Thyroid gland (tissue), 4 donors: ENCODE results near the gene ARID3A.

Experiments used
- POLR2A ChIP-seq, 2 donors: fragments of 450-650 bp; IDR thresholded peaks; one replicate each; pipeline ENCODE4 v1.6.1; 2017; ENCODE audit warnings: antibody characterized with exemption in 2 of 2, mild to moderate bottlenecking in 2 of 2, moderate library complexity in 1 of 2
- TF ChIP-seq, protein P1 (sequence below), 6 experiments: fragments of 200-600 bp in 3 of 6; fragments of 450-650 bp in 3 of 6; sonication (generic) in 3 of 6; IDR thresholded peaks; one replicate each; pipeline ENCODE4 v1.5.1; 2016 to 2019; ENCODE audit warnings: antibody characterized with exemption in 6 of 6, mild to moderate bottlenecking in 2 of 6, inconsistent platforms in 1 of 6, moderate library complexity in 1 of 6

DNA sequence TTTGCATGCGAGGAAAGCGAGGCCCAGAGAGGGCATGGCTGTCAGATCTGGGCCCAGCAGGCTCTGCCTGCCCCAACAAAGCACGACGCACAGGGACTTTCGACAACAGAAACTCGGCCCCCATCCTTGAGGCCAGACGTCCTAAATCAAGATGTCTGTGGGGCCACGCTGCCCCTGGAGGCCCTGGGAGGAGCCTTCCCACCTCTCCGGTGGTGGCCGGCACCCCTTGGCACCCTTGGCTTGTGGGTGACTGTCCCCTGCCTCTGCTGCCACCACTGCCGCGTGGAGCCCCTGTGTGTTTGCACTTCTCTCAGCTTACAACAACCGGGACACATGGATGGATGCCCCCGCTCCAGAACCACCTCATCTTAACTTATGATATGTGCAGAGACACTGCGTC, 62.7 kb downstream of the ARID3A start:
- TF ChIP-seq POLR2A (IDR thresholded peaks at IDR 0.05), result no peak
- TF ChIP-seq, protein P1, sequence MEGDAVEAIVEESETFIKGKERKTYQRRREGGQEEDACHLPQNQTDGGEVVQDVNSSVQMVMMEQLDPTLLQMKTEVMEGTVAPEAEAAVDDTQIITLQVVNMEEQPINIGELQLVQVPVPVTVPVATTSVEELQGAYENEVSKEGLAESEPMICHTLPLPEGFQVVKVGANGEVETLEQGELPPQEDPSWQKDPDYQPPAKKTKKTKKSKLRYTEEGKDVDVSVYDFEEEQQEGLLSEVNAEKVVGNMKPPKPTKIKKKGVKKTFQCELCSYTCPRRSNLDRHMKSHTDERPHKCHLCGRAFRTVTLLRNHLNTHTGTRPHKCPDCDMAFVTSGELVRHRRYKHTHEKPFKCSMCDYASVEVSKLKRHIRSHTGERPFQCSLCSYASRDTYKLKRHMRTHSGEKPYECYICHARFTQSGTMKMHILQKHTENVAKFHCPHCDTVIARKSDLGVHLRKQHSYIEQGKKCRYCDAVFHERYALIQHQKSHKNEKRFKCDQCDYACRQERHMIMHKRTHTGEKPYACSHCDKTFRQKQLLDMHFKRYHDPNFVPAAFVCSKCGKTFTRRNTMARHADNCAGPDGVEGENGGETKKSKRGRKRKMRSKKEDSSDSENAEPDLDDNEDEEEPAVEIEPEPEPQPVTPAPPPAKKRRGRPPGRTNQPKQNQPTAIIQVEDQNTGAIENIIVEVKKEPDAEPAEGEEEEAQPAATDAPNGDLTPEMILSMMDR (IDR thresholded peaks at IDR 0.05), result no peak
